Gastrocnemius medialis (tissue), 4 donors: ENCODE measurements around the gene EVL.

Experiments
- POLR2A ChIP-seq, 2 donors: fragments of 450-650 bp; IDR thresholded peaks; one replicate each; pipeline ENCODE4 v1.6.1; 2017; ENCODE audit warnings: antibody characterized with exemption in 2 of 2, mild to moderate bottlenecking in 2 of 2, moderate library complexity in 2 of 2
- TF ChIP-seq, protein P1 (sequence below), 5 experiments: fragments of 450-650 bp in 3 of 5; fragments of 200-600 bp in 2 of 5; sonication (generic) in 2 of 5; IDR thresholded peaks in 4 of 5; conservative IDR thresholded peaks in 1 of 5; 1 replicate in 4 of 5; 2 replicates in 1 of 5; pipeline ENCODE4 v1.5.1; 2016 to 2019; ENCODE audit warnings: antibody characterized with exemption in 5 of 5, mild to moderate bottlenecking in 3 of 5, moderate library complexity in 3 of 5

DNA sequence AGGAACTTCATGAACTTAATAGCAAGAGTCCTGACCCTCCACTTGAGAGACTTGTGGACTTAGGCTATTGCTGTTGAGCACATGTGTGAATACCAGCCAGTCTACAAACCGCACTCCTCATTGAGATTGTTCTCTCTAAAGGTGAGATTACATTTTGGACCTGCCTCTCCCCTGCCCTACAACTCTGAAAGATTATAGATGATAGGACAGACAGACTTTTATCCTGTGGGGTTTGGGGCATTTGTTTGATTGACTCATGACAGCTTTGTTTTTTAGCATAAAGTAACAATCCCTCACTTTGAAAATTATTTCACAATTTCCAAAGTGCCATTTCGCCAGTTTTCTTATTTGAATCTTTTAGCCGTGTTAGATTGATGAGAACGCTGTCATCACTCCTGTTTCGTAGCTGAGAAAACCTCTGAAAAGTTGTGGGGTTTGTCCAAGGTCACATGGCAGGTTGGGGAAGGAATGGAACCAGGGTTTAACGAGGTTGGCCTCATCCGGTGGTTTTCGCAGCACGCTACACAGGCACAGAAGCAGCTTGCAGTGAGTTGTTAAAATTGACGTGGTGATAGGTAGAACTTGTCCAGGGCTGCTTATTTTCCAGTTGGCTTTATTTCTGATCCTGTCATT, 836 bp downstream of the EVL start:
- TF ChIP-seq, protein P1, sequence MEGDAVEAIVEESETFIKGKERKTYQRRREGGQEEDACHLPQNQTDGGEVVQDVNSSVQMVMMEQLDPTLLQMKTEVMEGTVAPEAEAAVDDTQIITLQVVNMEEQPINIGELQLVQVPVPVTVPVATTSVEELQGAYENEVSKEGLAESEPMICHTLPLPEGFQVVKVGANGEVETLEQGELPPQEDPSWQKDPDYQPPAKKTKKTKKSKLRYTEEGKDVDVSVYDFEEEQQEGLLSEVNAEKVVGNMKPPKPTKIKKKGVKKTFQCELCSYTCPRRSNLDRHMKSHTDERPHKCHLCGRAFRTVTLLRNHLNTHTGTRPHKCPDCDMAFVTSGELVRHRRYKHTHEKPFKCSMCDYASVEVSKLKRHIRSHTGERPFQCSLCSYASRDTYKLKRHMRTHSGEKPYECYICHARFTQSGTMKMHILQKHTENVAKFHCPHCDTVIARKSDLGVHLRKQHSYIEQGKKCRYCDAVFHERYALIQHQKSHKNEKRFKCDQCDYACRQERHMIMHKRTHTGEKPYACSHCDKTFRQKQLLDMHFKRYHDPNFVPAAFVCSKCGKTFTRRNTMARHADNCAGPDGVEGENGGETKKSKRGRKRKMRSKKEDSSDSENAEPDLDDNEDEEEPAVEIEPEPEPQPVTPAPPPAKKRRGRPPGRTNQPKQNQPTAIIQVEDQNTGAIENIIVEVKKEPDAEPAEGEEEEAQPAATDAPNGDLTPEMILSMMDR (IDR thresholded peaks at IDR 0.05 in 4 of 5, conservative IDR thresholded peaks at IDR 0.05 in 1 of 5): no peak
- TF ChIP-seq POLR2A (IDR thresholded peaks at IDR 0.05): no peak
